ENCODE results near the gene TFB1M.

Gene TFB1M

DNA sequence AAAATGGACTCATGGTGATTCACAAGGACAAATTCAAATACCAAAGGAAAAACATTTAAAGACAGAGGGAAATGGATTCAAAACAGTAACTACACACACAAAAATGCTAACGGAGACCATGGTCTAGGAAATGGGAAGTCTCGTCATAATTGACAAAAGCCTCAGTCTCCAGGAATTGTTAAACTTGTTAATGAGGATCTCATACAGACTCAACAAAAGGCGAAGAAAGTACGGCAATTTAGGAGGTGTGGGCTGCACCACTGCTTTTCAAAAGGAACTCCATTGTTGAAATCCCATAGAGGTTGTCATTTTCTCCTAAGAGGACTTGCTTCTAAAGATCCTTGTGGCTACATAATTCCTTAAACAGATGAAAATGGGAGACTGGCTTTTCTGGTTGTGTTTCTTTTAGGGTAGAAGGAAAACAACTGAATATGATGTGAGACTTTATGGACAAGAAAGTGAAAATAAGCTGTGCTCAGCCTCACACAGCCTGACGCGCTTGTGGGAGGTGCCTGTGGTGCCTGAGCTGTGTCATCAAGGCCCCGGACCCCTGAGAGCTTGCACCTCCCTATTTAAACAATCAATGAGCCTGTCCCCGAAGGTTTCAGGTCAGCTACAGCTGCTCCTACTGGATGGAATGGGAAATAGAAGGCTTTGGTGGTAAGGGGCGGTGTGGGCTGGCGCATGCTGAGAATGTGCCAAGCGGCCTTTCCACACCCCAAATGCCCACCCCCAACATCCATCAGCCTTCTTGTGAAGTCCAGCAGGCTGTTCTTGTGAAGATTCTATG is 53.0 kb downstream of the TFB1M start:
- DNase-seq, result no peak

DNA sequence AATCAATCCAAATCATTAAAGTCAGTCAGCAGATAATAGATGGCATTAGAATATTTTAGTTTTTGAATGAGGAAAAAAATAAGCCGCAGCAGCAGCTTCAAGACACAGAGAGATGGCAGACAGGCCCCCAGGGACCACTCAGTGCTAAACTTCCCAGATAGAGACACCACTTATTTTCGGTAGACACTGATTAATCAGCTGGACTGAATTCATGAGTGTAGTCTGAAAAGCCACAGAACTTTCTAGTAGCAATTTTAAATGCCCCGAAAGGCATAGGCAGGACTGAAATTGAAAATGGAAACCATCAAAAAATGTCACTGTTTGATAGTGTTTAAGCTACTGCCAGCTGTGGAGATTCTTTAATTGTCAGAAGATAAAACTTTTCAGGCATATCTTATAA is 53.6 kb downstream of the TFB1M start:
- no peak for DNase-seq

DNA sequence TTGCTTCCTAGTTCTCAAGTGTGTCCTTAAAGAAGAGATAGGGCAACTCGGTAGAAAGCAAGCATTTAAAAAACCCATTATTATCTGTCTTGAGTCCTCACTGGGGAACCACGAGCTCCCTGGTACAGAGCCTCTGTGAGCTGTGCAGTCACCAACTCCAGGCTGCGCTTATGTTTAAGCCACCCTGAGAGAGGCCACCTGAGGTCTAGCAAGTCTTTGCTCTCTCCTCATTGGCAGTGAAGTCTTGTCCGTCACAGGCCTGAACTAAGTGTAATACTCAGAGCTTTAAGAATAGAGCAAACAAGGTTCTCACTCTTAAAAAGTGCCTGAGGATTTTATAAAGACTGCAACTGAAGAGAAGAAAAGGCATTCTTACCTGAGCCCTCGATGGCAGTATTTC is 54.4 kb downstream of the TFB1M start:
- no peak for DNase-seq

DNA sequence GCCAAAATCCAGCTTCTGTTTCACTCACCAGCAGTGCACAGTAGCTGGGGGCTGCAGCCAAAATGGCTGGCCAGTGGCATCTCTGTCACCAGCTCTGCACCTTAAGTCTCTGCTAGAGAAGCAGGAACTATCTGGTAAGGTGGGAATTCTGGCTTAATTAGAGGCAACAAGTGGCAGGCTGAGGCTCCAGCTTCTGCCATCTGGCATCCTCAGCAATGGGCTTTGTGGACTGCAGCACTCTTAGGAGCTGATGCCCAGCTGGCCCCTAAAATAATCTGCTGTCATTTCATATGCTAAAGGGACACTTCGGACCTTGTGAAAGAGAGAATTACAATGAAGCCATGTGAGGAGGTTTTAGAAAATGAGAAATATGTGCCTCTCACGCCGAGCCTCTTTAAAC is 55.1 kb downstream of the TFB1M start:
- no peak for DNase-seq

DNA sequence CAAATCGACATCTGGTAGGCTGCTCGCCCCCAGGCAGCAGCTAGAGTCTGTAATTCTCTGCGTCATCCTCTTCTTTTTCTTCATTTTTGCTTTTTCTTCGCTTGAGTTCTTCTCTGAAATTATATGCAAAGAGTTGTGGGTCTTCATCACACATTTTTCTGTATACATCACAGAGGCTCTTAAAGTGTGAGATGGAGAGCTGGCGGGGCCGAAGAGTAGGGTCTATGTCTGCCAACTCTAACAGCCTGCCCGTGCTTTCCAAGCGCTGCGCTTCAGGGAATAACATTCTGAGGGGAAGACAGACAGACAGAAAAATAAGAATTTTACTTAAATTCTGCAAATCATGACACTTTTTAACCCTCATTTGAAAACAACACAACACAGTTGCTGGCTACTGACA is 56.5 kb downstream of the TFB1M start:
- DNase-seq, result no peak

DNA sequence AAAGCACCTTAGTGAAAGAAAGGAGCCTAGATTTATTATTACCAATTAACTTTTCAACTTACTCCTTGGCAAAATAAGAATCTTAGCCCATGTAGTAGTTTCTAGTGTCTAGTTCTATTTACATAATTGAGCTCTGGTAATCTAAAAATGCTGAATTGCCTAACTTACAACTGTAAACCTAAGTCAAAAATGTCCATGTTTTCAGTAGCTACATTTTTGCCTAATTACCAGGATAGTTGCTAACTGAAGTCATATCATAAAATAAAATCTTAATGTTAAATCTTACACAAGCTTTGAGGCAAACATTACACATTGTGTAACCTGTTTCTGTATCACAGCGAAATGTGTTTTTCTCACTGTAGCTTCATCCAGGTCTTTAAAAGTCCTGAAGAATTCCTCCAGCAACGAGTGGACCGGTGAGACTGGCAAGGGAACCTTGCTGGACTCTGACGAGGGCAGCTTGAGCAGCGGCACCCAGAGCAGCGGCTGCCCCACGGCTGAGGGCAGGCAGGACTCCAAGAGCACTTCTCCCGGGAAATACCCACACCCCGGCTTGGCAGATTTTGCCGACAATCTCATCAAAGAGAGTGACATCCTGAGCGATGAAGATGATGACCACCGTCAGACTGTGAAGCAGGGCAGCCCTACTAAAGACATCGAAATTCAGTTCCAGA is 58.0 kb downstream of the TFB1M start:
- DNase-seq, result no peak

DNA sequence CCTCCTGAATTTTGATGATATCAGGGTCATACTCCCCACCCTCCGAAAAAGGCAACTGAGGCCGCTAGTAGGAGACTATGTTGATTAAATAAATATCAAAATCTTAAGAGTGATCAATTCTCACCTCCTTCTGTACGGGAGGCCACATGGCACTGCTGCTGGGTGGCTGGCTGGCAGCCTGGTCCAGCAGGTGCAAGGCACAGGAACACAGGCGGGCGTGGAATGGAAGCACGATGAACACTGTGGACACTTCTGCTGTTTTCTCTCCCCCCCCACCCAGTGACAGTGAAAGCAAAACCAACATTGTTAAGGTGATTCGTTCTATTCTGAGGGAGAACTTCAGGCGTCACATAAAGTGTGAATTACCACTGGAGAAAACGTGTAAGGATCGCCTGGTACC is 60.1 kb downstream of the TFB1M start:
- DNase-seq, result no peak

DNA sequence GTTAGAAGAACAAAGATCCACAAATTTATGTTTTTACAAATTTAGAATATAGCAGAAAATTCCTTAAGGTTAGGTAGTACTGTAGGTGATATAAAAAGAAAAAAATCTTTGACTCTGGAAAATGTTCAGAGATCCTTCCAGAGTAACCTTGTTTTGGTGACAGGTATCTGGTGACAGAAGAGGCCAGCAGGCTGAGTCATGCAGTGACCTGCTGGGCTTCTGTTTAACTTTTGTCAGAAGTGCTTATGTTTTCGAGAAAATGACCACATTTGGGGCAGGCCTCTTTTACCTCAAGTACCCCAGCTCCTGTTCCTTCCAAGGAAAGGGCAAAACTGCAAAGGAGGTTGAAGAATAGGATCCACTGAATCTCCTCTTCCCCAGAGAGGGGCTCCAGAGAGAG is 60.9 kb downstream of the TFB1M start:
- DNase-seq, result no peak

DNA sequence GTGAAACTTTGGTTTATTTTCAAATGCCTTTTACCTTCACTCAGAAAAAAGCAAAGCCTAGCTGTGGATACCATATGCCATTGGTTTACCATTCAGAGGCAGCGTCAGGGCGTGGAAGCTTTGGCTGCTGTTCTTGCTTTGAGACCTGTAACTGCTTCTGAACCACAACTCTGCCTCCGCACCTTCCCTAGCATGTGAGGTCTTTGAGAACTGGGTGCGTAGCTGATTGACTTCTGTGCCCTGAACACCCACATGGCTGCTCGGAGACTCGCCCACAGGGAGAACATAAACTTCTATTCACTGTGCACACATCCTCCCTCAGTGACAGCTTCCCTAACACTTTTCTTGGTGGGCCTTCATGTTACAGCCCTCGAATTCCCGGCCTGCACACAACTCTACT is 61.7 kb downstream of the TFB1M start:
- no peak for DNase-seq

DNA sequence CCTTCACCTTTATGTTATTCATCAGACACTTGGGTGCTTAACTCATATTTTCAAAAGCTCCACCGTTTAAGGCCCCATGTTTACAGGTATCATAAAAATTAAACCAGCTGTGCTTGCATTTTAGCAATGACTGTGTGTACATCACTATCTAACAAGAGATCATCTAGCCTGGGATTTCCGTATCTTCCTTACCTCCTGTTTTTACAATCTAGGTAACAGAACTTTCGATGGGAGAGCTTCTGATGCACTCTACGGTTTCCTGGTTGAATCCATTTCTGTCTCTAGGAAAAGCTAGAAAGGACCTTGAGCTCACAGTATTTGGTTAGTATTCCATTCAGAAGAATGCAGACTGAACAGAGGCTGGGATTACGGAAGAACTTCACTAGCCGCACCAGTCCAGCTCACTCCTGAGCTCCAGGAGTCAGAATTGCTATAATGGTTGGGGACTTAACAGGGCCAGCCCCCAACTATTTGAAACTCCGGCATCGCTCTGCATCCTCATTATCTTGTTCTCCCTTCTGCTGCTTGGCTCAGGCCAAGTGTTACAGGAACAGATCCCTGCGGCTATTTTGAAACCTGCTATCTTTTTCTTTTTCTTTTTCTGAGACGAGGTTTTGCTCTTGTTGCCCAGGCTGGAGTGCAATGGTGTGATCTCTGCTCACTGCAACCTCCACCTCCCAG is 63.4 kb downstream of the TFB1M start:
- no peak for DNase-seq

DNA sequence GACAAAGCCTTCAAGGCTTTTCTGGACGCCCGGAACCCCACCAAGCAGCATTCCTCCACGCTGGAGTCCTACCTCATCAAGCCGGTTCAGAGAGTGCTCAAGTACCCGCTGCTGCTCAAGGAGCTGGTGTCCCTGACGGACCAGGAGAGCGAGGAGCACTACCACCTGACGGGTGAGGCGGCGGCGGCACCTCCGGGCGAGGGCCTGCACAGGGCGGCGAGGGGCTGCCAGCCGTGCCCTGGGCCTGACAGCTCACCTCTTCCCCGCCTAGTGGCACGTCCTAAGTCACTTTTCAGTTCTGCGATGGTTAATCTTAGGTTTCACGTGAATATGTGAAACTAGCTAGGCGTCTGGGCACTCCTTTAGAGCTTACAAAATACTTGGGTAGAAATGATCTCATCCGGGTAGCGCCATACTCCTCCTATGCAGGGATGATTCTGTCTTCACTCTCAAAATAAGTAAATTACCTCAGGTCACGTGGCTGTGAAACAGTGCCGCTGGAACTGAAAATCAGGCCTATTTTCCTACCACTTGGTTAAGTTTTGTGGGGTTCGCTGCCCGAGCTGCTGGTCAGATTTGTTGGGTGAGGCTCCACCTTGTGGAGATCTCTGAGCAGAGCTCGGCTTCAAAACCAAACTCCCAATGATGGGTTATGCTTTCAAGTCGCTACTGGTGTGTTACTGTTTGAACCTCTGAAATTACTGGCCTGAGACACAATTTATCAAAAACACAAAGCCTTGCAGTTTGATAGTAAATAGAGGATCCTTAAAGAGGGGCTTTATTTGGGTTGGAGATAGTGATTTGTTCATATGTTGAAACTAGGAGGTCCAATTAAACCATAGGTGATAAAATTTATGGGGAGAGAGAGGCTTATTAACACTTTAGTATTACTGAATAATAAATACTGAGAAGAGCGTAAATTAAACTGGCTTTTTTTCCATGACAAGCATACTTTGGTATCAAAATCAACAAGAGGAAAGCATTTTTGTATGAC is 66.0 kb downstream of the TFB1M start:
- DNase-seq, result no peak

DNA sequence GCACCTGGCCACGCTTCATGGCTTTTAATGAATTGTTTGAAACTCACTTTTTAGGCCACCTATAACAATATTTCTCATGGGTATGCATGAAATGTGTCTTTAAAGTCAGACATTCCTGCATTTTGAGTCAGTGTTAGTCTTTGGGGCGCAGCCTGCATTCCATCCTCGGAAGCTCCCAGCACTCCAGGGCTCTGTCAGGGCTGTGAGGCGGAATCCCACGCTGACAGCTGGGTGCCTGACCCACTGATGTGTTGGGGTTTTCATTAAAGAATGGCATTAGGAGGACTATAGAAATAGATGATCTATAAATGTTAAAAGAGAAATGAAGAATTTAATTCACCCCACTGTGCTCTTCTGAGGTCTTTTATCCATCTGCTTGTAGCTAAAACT is 66.7 kb downstream of the TFB1M start:
- no peak for DNase-seq

DNA sequence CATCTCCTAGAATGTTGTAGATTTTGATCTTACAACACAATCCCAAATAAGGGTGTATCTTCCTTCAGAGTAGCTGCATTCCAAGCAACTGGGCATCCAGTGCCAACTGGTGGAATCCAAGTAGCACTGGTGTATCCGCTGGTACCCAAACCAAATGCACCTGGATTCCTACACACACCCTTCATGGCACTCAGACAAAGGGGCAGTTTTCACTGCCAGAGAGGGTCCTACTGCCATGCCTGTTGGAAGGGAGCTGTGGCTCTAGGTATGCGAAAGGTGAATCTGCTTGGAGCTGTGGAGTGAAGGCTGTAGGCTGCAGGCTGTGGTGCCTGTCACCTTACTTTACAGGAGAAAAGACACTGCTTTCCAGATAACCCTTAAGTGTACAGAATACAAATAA is 67.5 kb downstream of the TFB1M start:
- no peak for DNase-seq

DNA sequence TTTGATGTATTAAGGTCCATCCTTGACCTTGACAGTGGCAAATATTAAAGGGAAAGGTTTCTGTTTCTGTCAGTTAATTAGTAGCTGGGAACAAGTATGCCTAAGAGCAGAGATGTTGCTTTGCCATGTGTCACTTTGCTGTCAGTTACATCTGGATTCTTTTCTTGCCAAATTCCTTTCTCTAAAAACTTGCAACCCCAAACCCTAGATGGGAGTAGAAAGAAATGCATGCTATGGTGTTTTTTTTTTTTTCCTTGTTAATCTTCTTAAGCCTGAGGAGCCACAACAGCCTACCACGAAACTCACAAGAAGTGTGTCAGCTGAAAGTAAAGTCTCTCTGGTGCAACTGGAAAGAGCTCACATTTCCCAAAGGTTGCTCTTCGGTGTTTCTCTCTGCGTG is 68.5 kb downstream of the TFB1M start:
- no peak for DNase-seq

DNA sequence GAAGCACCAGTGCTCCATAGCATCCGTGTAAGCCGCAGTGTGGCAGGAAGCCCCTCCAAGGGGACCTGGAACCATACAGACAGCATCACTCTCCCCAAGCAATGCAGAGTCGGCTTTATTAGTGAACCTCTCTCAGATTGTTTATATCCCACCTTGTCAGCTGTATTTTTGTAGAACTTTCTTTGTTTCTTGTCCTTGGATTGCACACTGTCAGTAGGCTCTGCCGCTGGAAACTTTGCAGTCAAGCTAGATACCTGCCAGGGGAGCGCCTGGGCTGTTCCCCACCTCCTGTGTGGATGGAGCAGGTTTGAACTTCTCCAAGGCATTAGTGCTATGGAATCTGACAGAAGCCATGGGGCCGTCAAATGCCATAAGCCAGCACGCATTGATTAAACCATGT is 69.1 kb downstream of the TFB1M start:
- DNase-seq, result no peak

DNA sequence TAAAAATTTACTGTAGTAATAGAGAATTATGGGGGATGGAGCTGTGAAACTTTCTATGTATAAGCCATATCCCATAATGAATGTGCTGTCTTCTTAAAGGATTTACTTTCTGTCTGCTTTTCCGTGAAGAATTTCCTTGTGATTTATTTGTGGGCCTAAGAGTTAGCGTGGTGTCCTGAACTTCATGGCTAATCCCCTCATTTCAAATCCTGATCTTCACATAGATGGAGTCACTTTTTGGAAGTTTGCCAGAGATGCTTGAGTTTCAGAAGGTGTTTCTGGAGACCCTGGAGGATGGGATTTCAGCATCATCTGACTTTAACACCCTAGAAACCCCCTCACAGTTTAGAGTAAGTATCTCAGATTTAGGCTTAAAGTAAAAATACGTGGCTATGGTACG is 69.8 kb downstream of the TFB1M start:
- no peak for DNase-seq

DNA sequence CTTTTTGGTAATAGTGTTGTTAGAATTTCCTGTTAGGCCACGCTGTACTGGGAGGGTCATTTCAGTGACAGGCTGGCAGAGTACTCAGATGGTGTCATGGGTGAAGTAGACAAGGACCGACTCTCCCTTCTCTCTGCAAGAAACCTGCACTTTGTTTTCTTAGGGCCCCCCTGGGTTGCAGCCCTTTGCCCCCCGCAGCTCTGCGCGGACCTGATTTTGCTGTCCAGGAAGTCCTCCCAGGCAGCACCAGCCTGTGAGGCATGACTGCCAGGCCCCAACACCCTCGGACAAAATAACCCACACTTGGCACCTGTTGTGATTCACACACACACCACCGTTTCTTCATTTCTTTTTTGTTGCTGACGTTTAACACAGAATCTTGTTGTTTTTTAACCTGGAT is 72.3 kb downstream of the TFB1M start:
- no peak for DNase-seq

DNA sequence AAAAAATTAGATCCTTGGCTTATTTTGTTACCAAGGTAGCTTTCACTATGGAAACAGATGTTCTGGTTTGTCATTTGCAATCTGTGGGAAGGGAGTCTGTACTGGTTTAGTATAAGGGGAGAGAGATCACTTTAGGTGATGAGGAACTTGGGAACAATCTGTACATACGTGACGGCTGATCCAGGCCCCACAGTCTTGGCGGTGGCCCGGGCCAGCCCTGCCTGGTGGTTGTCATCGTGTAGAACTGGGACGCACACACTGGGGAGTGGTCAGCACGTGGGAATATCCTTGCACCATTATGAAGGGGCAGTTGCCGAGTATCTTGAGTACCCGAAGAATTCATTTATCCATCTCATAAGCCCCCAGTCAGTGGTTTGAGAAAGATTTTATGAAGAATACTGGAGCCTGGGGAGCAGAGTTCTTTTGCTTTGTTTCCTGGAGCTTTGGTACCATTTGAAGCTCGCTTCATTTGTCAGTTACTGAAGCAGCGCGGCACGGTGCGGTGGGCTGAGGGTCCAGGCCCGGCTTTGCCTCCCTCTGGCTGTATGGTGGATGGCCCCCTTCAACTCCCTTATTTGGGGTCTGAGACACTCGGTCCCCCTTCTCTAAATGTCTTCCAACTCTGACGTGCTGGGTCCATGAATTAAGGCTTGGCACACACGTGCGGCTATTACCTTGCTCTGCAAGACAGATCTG is 73.2 kb downstream of the TFB1M start:
- no peak for DNase-seq

DNA sequence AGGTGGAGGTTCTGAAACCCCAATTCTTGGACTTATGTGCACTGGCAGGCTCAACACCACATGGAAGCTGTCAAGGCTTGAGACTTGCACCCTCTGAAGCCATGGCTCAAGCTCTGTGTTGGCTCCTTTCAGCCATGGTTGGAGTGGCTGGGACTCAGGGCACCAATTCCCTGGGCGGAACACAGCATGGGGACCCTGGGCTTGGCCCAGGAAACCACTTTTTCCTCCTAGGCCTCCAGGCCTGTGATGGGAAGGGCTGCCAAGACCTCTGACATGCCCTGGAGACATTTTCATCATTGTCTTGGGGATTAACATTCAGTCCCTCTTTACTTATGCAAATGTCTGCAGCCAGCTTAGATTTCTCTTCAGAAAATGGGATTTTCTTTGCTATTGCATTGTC is 76.7 kb downstream of the TFB1M start:
- DNase-seq, result no peak

DNA sequence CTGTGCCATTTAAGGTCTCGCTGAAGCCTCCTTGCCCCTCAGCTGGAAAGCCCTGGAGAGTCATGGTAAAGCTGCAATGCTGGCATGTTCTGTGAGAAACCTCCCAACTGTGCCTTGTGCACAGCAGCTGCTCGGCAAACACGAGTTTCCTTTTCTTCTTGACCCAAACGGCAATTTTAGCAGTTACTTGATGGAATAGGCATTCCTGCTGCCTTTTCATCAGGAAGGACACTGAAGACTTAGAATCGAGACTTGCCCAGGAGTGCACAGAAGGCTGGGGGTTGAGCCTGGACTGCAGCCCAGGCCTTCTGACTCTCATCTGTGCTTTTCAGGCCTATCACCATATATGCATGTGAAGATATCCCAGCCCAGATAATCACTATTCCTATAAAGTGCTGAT is 79.2 kb downstream of the TFB1M start:
- DNase-seq, result no peak

DNA sequence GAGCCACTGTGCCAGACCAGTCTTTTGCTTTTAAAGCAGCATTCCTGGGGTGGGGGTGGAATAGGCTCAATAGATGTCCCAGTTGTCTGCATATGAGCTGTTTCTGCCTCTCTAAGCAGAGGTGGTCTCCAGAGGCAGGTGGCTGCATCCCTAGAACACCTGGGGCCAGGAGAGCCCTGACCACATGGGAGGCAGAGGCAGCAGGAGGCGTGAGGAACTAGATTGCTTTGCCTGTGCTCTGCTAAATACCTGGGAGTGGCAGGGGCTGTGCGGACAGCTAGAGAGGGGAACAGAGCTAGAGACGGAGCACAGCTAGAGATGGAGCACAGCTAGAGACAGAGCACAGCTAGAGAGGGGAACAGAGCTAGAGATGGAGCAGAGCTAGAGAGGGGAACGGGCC is 79.6 kb downstream of the TFB1M start:
- DNase-seq, result no peak

DNA sequence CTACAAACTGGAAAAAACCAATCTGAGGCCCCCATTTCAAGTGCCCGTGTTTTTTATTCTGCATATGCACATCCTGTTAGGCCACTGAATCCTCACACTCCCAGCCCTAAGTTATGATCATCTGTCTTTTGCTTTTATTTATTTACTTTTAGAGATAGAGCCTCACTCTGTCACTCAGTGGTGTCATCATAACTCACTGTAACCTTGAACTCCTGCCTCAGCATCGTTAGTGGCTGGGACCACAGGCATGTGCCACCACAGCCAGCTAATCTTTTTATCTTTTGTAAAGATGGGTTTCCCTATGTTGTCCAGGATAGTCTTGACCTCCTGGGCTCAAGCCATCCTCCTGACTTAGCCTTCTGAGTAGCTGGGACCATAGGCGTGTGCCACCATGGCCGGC is 80.1 kb downstream of the TFB1M start:
- no peak for DNase-seq
